GM06990 (cell line): ENCODE results near the gene CSMD2.

Experiments used
- DNase-seq: peaks from one replicate; pipeline ENCODE4 v3.0.0-alpha.2; 2011; ENCODE audit not compliant: insufficient read length; ENCODE audit errors: extremely low read depth
- H3K27me3 ChIP-seq: replicated peaks from 2 replicates; pipeline ENCODE4 v1.6.0; 2011; ENCODE audit warnings: low read length; ENCODE audit not compliant: control insufficient read depth, insufficient read depth
- H3K36me3 ChIP-seq: 2 replicates; pipeline ENCODE4 v1.5.1; 2011; ENCODE audit warnings: low read length; ENCODE audit not compliant: control insufficient read depth, insufficient read depth
- H3K4me3 ChIP-seq: replicated peaks from 2 replicates; pipeline ENCODE4 v1.5.1; 2011; ENCODE audit warnings: low read depth, mild to moderate bottlenecking, control low read depth, low read length
- CTCF ChIP-seq: IDR thresholded peaks from 2 replicates; pipeline ENCODE4 v1.5.1; 2011; ENCODE audit warnings: low read length, control low read depth, mild to moderate bottlenecking, inconsistent platforms; ENCODE audit not compliant: insufficient read depth, poor library complexity, severe bottlenecking

CSMD2 gene

GRCh38 chr1:33902486-33903209, 262.4 kb downstream of the CSMD2 start:
- DNase-seq: peak; percentile 28
- Histone ChIP-seq H3K36me3 (no peaks in the 10 kb centered on the region), H3K27me3 (no peaks in the 10 kb centered on the region; the same call in 1 of the 2 replicates), H3K4me3 (no peak overlapping the region)
- no peak for TF ChIP-seq CTCF

GRCh38 chr1:33899746-33900145, 265.3 kb downstream of the CSMD2 start:
- no peak for TF ChIP-seq CTCF
- no peaks in the 10 kb centered on the region for H3K36me3 ChIP-seq
- H3K4me3 ChIP-seq: no peak overlapping the region
- no peak for DNase-seq
- no peaks in the 10 kb centered on the region; the same call in 1 of the 2 replicates for H3K27me3 ChIP-seq

GRCh38 chr1:33898881-33899280, 266.1 kb downstream of the CSMD2 start:
- no peak for TF ChIP-seq CTCF
- Histone ChIP-seq H3K27me3 (no peaks in the 10 kb centered on the region; the same call in none of the 2 replicates), H3K36me3 (no peaks in the 10 kb centered on the region), H3K4me3 (no peak overlapping the region)
- DNase-seq: no peak

GRCh38 chr1:33898406-33898805, 266.6 kb downstream of the CSMD2 start:
- Histone ChIP-seq H3K4me3 (no peak overlapping the region), H3K27me3 (no peaks in the 10 kb centered on the region; the same call in 1 of the 2 replicates), H3K36me3 (no peaks in the 10 kb centered on the region)
- TF ChIP-seq CTCF: no peak
- DNase-seq: no peak

GRCh38 chr1:33897092-33897725, 267.8 kb downstream of the CSMD2 start:
- TF ChIP-seq CTCF: no peak
- no peak for DNase-seq
- H3K36me3 ChIP-seq: no peaks in the 10 kb centered on the region
- H3K4me3 ChIP-seq: no peak overlapping the region
- H3K27me3 ChIP-seq: no peaks in the 10 kb centered on the region; the same call in 1 of the 2 replicates
